ENCODE measurements around the gene SPOCK1. TPM values are rescaled to one million over a fixed set of nuclear protein-coding genes. Genes with fewer than 3 reads are reported as not detected.

The SPOCK1 gene
- total and polyA plus RNA-seq, 8 donors: 0.46 to 15.6 (median 9.2) TPM

DNA sequence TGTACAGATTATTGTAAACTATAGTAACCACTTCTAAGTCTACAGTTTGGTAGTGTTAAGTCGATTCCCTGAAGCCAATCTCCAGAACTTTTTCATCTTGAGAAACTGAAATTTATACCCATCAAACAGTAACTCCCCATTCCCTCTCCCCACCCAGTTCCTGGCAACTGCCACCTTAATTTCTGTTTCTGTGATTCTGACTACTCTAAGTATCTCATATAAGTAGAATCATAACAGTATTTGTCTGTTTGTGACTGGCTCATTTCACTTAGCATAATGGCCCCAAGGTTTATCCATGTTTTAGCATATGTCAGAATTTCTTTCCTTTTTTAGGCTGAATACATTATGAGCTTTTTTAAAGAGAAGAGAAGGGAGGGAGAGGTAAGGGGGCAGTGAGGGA lies 61.4 kb downstream of the SPOCK1 start:
- no peaks in the 10 kb centered on the region for H3K27me3 ChIP-seq
- 43 to 69% (median 52%) methylated on average over 1 of the region's 1 CpG for WGBS, 5 donors
- H3K4me1 ChIP-seq: no peaks in the 10 kb centered on the region
- no peaks in the 10 kb centered on the region for H3K36me3 ChIP-seq
- DNase-seq: no peak
- H3K9me3 ChIP-seq: no peaks in the 10 kb centered on the region
- no peak overlapping the region for H3K4me3 ChIP-seq
- intact Hi-C loops (cut with DNase I; ENCODE audit: low total_unique reads): no loop called here
- no peak for TF ChIP-seq CTCF (IDR thresholded peaks at IDR 0.05)
- TF ChIP-seq POLR2A (IDR thresholded peaks at IDR 0.05): no peak
- no peak for TF ChIP-seq POLR2AphosphoS5 (IDR thresholded peaks at IDR 0.05)
- TF ChIP-seq EP300 (IDR thresholded peaks at IDR 0.05): no peak
- H3K27ac ChIP-seq: no peak overlapping the region

DNA sequence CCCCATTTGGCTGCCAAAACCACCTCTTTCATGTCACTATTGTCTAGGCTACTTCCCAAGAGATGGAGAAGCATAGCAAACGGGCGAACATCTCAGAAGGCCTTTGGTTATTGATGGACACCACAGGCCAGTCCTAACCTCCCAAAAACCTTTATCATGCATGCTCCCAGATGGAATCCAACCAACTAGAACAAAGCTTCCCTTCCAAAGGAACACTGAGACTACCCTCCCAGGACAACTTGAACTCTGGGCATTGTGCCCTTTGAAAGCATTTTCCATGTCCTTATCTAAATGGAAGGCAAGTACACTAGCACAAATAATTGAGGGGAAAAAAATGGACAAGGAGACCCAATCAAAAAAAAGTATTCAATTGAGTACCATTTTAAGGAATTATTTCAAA lies 65.6 kb downstream of the SPOCK1 start:
- intact Hi-C loops (cut with DNase I; ENCODE audit: low total_unique reads): no loop called here
- 83 to 96% (median 84%) methylated on average over 2 of the region's 2 CpGs for WGBS, 5 donors
- no peak overlapping the region for H3K27ac ChIP-seq
- no peak overlapping the region for H3K4me3 ChIP-seq
- no peaks in the 10 kb centered on the region for H3K36me3 ChIP-seq
- H3K4me1 ChIP-seq: no peaks in the 10 kb centered on the region
- H3K9me3 ChIP-seq: no peaks in the 10 kb centered on the region
- H3K27me3 ChIP-seq: no peaks in the 10 kb centered on the region
- no peak for DNase-seq
- no peak for TF ChIP-seq EP300 (IDR thresholded peaks at IDR 0.05)
- no peak for TF ChIP-seq POLR2A (IDR thresholded peaks at IDR 0.05)
- no peak for TF ChIP-seq CTCF (IDR thresholded peaks at IDR 0.05)
- no peak for TF ChIP-seq POLR2AphosphoS5 (IDR thresholded peaks at IDR 0.05)

DNA sequence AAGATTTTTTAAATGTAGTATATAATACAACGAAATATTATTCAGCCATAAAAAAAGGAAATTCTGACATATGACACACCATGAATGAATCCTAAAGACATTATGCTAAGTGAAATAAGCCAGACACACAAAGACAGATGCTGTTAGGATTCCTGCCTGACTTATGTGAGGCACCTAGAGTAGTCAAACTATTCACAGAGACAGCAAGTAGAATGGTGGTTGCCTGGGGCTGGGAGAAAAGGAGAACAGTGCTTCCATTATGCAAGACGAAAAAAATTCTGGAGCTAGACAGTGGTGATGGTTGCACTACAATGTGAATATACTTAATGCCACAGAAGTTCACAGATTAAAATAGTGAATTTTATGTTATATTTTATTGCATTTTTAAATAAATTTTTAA lies 66.8 kb downstream of the SPOCK1 start:
- Histone ChIP-seq H3K36me3 (no peaks in the 10 kb centered on the region), H3K9me3 (no peaks in the 10 kb centered on the region), H3K27ac (no peak overlapping the region), H3K4me1 (no peaks in the 10 kb centered on the region), H3K4me3 (no peak overlapping the region), H3K27me3 (no peaks in the 10 kb centered on the region)
- TF ChIP-seq POLR2AphosphoS5 (IDR thresholded peaks at IDR 0.05): no peak
- no peak for TF ChIP-seq CTCF (IDR thresholded peaks at IDR 0.05)
- no peak for TF ChIP-seq POLR2A (IDR thresholded peaks at IDR 0.05)
- no peak for TF ChIP-seq EP300 (IDR thresholded peaks at IDR 0.05)
- DNase-seq: no peak
- WGBS, 5 donors: 44 to 48% (median 46%) methylated on average over 2 of the region's 2 CpGs
- intact Hi-C loops (cut with DNase I; ENCODE audit: low total_unique reads): no loop called here

DNA sequence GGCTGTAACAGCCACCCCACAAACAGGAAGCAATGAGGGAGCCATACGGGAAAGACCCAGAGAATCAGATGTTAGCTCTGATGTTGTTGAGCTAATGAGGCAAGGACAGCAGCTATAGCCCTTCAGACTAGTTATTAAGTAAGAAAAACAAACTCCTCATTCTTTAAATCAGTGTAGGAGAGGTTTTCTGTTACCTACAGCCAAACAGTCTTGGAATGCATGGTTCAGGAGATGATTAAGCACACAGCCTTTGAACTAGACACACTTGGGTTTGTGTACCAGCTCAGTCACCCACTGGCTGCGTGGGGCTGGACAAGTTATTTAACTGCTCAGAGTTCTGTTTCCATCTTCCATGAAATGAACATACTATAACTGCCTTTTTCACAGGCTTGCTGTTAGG lies 68.1 kb downstream of the SPOCK1 start:
- H3K4me1 ChIP-seq: no peaks in the 10 kb centered on the region
- no peak for DNase-seq
- no peak overlapping the region for H3K27ac ChIP-seq
- H3K27me3 ChIP-seq: no peaks in the 10 kb centered on the region
- H3K9me3 ChIP-seq: no peaks in the 10 kb centered on the region
- no peaks in the 10 kb centered on the region for H3K36me3 ChIP-seq
- H3K4me3 ChIP-seq: no peak overlapping the region
- WGBS, 5 donors: 32 to 38% (median 34%) methylated on average over 2 of the region's 2 CpGs
- TF ChIP-seq POLR2AphosphoS5 (IDR thresholded peaks at IDR 0.05): no peak
- no peak for TF ChIP-seq CTCF (IDR thresholded peaks at IDR 0.05)
- no peak for TF ChIP-seq EP300 (IDR thresholded peaks at IDR 0.05)
- TF ChIP-seq POLR2A (IDR thresholded peaks at IDR 0.05): no peak
- intact Hi-C loops (cut with DNase I; ENCODE audit: low total_unique reads): no loop called here

All from stomach (tissue), 9 donors.